Measurements from ENCODE around the gene ARSA.

GRCh38 chr22:50576070-50576469, 51.9 kb downstream of the ARSA start:
- TF ChIP-seq CTCF (conservative IDR thresholded peaks at IDR 0.05; ENCODE audit: low read length), result 0 out of 2 replicates have a peak, but pooled peaks have one; percentile 29
- TF ChIP-seq EZH2phosphoT487 (IDR thresholded peaks at IDR 0.05; ENCODE audit: borderline replicate concordance, low read depth, low read length), result no peak
